Chondrocyte (in vitro differentiated cells): ENCODE data around the gene CDKN1C. TPM values are rescaled to one million over a fixed set of nuclear protein-coding genes. Genes with fewer than 3 reads are reported as not detected.

Experiments
- DNase-seq: peaks from one replicate; pipeline ENCODE4 v3.0.0; 2021; ENCODE audit warnings: mixed read lengths, low spot score
- H3K27ac Mint-ChIP-seq: one replicate; pipeline ENCODE4 v1.8.0; 2021; ENCODE audit warnings: mild to moderate bottlenecking, moderate library complexity, mixed read lengths; ENCODE audit not compliant: unreplicated experiment
- H3K27me3 Mint-ChIP-seq: 2 replicates; pipeline ENCODE4 v1.8.0; 2021; ENCODE audit warnings: low read depth, mixed read lengths
- H3K36me3 Mint-ChIP-seq: 2 replicates; pipeline ENCODE4 v1.8.0; 2021; ENCODE audit warnings: low read depth, mixed read lengths
- H3K4me1 Mint-ChIP-seq: 2 replicates; pipeline ENCODE4 v1.8.0; 2021; ENCODE audit warnings: low read depth, mild to moderate bottlenecking, mixed read lengths
- H3K4me3 Mint-ChIP-seq: one replicate; pipeline ENCODE4 v1.8.0; 2021; ENCODE audit warnings: mild to moderate bottlenecking, moderate library complexity, mixed read lengths; ENCODE audit not compliant: unreplicated experiment
- H3K9me3 Mint-ChIP-seq: 2 replicates; pipeline ENCODE4 v1.8.0; 2021; ENCODE audit warnings: low read depth, mixed read lengths
- total RNA-seq: library from RNA; stranded (reverse); gene quantifications from 3 replicates; pipeline ENCODE4 v1.2.1, GENCODE V29; 2021
- TF ChIP-seq, protein P1 (sequence below): fragments of 200-600 bp; sonication (generic); IDR thresholded peaks from 2 replicates; pipeline ENCODE4 v1.5.0; 2021; ENCODE audit warnings: antibody characterized with exemption, mild to moderate bottlenecking, moderate library complexity

The CDKN1C gene
- total RNA-seq, 1 donor from 2014 or later = 14.6 TPM

DNA sequence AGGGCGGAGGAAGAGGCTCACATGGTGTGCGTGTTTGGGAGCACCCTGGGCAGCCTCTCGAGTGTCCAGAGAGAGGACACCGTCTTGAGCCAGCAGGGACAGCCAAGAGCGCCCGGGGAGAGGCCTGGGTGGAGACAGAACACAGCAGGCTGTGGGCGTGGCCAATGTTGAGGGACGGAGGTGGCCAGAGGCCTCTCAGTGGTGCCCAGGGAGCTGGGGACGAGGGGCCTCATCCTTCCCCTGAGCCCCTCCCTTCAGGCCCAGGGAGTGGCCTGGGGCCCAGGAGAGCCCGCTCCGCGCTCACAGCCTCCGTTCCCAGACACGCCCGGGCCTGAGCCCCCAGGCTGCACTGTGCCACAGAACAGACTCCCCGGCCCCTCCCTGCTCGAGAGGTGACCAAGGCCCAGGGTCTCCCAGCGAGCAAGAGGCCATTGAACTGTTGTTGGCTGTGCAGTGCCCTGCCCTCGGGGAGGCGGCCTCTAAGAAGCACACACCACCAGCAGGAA lies 48.4 kb downstream of the CDKN1C start:
- no peak for DNase-seq
- Mint-ChIP-seq H3K4me3 (no peak overlapping the region), H3K9me3 (no peaks in the 10 kb centered on the region), H3K27me3 (peaks cover 16% of the 10 kb centered on the region), H3K36me3 (no peaks in the 10 kb centered on the region), H3K27ac (no peak overlapping the region), H3K4me1 (peaks cover 8% of the 10 kb centered on the region)
- TF ChIP-seq, protein P1, sequence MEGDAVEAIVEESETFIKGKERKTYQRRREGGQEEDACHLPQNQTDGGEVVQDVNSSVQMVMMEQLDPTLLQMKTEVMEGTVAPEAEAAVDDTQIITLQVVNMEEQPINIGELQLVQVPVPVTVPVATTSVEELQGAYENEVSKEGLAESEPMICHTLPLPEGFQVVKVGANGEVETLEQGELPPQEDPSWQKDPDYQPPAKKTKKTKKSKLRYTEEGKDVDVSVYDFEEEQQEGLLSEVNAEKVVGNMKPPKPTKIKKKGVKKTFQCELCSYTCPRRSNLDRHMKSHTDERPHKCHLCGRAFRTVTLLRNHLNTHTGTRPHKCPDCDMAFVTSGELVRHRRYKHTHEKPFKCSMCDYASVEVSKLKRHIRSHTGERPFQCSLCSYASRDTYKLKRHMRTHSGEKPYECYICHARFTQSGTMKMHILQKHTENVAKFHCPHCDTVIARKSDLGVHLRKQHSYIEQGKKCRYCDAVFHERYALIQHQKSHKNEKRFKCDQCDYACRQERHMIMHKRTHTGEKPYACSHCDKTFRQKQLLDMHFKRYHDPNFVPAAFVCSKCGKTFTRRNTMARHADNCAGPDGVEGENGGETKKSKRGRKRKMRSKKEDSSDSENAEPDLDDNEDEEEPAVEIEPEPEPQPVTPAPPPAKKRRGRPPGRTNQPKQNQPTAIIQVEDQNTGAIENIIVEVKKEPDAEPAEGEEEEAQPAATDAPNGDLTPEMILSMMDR = peak; percentile 60

DNA sequence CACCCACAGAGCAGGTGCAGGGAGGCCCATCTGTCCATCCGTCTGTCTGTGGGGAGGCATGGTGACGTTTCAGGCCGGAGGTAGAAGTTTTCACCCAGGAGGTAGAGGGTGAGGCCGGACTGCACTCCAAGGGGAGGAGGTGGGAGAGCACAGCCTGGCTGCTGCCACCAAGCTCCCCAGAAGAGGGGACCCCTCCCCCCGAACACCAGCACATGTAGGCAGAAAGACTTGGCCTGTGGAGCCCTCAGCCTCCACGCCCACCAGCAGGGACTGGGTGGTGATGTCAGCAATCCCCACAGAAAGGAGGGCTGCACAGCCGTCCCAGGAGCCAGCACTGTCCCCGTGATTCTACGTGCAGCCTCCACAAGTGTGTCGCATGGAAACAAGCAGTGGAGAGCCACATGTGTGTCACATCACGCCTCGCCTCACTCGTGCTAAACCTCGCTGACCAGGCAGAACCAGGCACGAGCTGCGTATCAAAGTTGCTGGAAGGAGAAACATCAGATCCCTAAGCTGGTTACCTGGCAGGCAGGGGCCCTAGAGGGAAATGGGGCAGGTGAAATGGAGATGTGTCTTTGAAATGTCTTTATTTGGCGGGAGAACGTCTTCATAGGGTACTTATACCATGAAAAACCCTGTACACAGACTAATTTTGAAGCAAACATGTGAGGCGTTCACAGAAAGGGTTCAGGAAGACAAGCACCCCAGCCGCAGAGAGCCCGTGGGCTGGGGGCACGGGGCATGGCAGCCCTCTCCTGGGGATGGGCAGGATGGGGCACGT lies 49.1 kb downstream of the CDKN1C start:
- H3K4me3 Mint-ChIP-seq = no peak overlapping the region
- H3K27ac Mint-ChIP-seq = no peak overlapping the region
- H3K27me3 Mint-ChIP-seq = peaks cover 14% of the 10 kb centered on the region
- H3K36me3 Mint-ChIP-seq = no peaks in the 10 kb centered on the region
- H3K4me1 Mint-ChIP-seq = peaks cover 8% of the 10 kb centered on the region
- TF ChIP-seq, protein P1 = no peak
- no peak for DNase-seq
- no peaks in the 10 kb centered on the region for H3K9me3 Mint-ChIP-seq

DNA sequence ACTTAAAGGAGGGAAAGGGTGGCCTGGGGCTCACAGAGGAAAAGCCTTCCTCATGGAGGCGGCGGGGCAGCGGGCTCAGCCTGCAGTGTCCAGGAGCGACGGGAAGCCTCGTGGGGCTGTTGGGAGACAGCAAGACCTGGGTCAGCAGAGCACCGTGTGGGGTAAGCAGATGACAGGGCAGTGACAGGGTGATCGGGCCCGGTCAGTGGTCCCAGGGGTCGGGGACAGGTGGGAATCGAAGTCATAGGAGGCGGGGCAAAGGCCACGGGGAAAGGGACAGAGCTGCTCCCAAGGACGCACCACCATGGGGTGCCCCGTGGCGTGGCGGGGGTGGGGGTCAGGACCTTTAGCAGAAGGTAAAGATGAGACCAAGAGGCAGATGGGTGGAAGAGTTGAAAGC lies 49.8 kb downstream of the CDKN1C start:
- TF ChIP-seq, protein P1 = no peak
- no peak overlapping the region for H3K4me3 Mint-ChIP-seq
- peaks cover 8% of the 10 kb centered on the region for H3K4me1 Mint-ChIP-seq
- no peaks in the 10 kb centered on the region for H3K36me3 Mint-ChIP-seq
- no peaks in the 10 kb centered on the region for H3K9me3 Mint-ChIP-seq
- peaks cover 14% of the 10 kb centered on the region for H3K27me3 Mint-ChIP-seq
- no peak for DNase-seq
- no peak overlapping the region for H3K27ac Mint-ChIP-seq

DNA sequence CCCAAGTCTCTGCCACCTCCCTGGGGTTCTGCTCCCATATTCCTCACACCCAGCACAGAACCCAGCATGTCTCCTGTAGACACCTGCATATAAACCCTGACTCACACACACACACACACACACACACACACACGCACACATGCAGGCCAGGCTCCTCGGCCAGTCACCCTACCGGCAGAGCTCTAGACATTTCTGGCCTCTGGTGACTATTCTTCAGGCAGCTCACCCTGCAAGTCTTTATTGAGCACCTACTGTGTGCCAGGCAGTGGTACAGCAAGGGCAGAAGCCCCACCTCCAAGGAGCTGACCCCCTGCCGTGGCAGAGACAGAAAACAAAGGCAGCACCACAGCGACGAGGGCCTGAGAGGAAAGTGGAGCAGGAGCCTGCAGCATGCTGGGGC lies 50.3 kb downstream of the CDKN1C start:
- H3K4me1 Mint-ChIP-seq = peaks cover 8% of the 10 kb centered on the region
- H3K27ac Mint-ChIP-seq = no peak overlapping the region
- TF ChIP-seq, protein P1 = no peak
- DNase-seq = no peak
- H3K27me3 Mint-ChIP-seq = peaks cover 14% of the 10 kb centered on the region
- H3K36me3 Mint-ChIP-seq = no peaks in the 10 kb centered on the region
- H3K9me3 Mint-ChIP-seq = no peaks in the 10 kb centered on the region
- H3K4me3 Mint-ChIP-seq = no peak overlapping the region

DNA sequence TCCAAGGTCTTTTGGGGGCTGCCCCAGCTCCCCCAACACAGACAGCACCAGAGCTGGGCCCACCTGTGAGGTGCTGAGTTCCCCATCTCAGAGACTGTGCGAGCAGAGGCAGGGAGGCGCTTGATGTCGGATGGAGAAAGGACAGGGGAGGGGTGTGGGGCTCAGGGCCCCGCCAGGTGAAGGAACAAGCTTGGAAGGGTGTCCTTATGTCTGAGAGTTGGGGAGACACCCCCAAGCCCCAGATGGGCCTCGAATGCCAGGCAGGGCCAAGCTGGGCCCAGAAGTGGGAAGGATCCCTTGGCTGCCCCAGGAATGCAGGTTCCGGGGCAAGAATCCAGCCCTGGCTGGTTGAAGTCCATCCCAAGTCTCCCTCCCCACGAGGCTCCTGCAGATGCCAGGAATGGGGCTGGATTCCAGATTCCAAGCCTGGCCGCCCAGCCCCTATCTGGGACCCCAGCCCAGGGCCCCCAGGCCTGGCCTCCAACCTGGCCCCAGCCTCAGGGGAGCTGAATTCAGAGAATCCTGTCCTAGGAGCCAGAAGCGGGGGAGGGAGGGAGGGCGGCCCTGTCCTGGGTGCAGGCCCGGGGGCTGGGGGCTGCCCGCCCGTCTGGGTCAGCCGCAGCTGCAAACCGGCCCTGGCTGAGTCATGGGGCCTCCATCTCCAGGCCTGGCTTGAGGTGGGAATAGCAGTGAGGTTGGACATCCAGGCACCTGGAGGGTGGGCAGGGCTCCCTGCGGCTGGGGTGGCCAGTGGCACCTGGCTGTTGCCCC lies 50.9 kb downstream of the CDKN1C start:
- Mint-ChIP-seq H3K36me3 (no peaks in the 10 kb centered on the region), H3K9me3 (peaks cover under 1% of the 10 kb centered on the region), H3K4me1 (peaks cover 8% of the 10 kb centered on the region), H3K27me3 (peaks cover 11% of the 10 kb centered on the region), H3K27ac (no peak overlapping the region), H3K4me3 (no peak overlapping the region)
- TF ChIP-seq, protein P1 = no peak
- no peak for DNase-seq
